ENCODE results near the gene RNF208. TPM values are rescaled to one million over a fixed set of nuclear protein-coding genes. Genes with fewer than 3 reads are reported as not detected.

RNF208 gene
- total RNA-seq, 1 donor from 2014 or later, result 3.3 TPM

DNA sequence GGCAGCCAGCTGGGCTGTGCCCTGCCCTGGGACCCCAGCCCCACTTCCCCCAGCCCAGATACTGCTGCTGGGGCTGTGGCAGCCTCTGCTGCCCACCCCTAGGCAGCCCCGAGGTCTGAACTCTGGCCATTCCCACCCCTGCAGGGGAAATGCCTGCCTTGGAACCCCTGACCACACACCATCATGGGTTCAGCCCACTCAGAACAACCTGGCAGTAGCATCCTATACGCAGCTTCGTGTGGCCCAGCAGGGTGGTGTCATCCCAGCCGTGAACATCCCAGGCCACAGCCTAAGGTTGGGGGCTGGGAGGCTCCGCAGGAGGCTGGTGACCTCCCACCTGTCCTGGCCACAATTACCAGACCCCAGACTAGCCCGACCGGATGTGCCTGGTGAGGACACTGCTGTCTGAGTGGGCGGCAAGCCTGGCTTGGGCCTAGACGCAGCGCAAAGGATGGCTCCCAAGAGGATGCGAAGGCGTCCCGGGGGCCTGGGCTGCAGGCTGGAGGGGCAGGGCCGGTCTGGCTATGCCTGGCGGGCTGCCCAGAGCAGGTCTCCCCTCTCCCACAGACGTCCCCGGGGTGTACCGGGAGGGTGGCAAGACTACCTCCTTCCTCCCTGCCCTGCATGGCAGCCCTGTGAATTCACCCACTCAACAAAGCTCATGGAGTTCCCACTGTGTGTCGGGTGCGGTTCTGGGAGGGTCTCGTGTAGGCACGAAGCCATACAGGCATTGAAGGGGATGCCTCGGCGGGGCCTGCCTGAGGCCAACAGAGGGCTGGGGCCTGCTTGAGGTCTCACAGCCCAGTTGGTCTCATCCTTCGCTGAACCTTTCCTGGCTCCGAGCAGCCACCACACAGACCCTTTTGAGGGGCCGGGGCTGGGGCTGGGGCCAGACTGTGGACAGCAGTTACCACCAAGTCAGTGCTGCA, 7.2 kb upstream of the RNF208 start:
- intact Hi-C loops (cut with micrococcal nuclease), result loop anchor here (10.0 kb wide), 1 partner anchor 424 kb away; the partner anchor contains the start of gene RABL6

GRCh38 chr9:137228506-137228967, 6.5 kb upstream of the RNF208 start:
- intact Hi-C loops (cut with micrococcal nuclease), result loop anchor here (10.0 kb wide), 1 partner anchor 424 kb away; the partner anchor contains the start of gene RABL6

GRCh38 chr9:137227853-137228505, 5.9 kb upstream of the RNF208 start:
- intact Hi-C loops (cut with micrococcal nuclease), result loop anchor here (10.0 kb wide), 1 partner anchor 423 kb away; the partner anchor contains the start of gene RABL6

DNA sequence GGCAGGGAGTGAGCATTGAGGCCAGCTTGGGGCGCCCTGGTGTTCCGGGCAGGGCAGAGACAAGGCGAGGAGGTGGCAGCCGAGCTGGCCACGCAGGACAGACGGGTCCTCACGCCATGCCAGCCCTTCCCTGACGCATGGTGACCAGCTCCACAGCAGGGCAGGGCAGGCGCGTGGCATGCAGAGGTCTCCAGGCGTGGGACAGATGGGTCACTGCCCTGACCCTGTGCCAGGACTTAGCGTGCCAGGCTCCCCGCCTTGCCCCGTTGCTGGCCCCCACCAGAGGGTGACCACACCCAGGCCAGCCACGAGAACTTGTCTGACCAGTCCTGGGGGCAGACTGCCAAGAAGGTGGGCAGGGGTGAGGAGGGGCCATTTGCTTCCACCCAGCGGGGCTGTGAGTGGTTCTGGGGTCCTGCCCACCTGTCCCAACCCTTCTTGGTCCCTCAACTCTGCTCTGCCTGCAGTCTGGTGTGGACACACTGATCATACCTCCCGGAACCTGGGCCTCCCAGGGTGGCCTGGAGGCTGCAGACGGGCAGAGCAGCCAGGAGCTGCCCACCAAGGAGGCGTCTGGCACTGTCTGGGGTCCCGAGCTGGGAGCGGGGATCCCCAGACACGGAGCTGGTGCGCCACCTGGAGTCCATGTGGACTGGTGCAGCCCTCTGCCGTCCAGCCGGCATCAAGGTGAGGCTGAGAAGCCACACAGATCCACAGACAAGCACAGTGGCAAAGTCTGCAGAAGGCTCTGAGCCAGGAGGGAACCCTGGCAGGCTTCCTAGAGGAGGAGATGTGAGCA, 5.2 kb upstream of the RNF208 start, which contains the start of gene RNF224:
TSS of gene RNF224 (plus strand) at position 449 of the 799 bp plus-strand sequence. CDS start 834 bp downstream, outside the sequence.
- intact Hi-C loops (cut with micrococcal nuclease), result loop anchor here (10.0 kb wide), 1 partner anchor 422 kb away; the partner anchor contains the start of gene RABL6

- intact Hi-C loops (cut with micrococcal nuclease), result loop anchor here (10.0 kb wide), 1 partner anchor 422 kb away; the partner anchor contains the start of gene RABL6
These were observed 4.5 kb upstream of the RNF208 start for GRCh38 chr9:137226338-137227053.

- intact Hi-C loops (cut with micrococcal nuclease), result loop anchor here (10.0 kb wide), 1 partner anchor 421 kb away; the partner anchor contains the start of gene RABL6
These were observed 3.8 kb upstream of the RNF208 start for GRCh38 chr9:137225699-137226331.

GRCh38 chr9:137224830-137225694, 3.0 kb upstream of the RNF208 start, which contains the start of gene CYSRT1:
Gene CYSRT1, plus strand, starts transcription at chr9:137225174. Its CDS starts 448 bp downstream, at chr9:137225622.
- intact Hi-C loops (cut with micrococcal nuclease), result loop anchor here (10.0 kb wide), 1 partner anchor 420 kb away; the partner anchor contains the start of gene RABL6

DNA sequence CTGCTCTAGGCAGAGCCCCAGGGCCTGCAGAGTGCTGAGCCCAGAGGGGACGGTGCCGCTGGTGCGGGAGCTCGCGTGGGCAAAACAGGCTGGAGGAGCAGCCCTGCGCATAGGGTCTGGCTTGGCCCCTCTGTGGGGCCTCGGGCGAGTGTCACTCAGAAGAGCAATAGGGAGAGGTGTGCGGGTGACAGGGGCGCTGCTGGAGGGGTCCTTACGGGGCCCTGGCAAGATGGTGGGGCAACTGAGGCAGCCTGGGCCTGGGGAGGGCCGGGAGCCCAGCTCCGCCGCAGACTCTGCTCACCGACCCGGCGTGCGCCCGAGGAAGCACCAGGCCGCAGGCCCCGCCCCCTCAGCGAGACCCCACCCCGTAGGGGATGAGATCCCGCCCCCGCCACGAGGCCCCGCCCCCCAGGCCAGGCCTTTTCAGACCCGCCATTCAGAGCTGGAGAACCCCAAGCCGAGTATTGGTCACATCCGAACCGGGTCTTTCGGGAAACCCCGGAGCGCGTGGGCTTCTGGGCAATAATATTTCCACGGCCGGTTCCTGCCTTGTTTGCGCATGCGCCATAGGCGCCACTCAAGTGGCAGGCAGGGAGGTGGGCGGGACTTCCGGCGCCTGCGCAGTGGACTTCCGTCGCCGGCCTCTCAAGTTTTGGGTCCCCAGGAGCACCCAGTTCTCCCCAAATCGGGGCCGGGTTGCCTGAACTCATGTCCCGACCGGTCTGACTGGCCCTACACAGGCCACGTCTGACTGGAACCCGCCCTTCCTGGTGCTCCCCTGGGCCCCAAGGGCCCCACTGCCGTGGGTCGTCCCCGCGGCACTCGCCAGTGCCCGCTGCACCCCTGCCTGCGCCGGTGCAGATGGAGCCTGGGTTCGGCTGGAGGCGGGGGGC, 1.3 kb upstream of the RNF208 start:
- intact Hi-C loops (cut with micrococcal nuclease), result loop anchor here (1.0 to 10.0 kb wide), 8 partner anchors 18 to 419 kb away; partner anchors contain the start of genes ANAPC2, DPP7, NDOR1 and NELFB

GRCh38 chr9:137221506-137222111, 431 bp downstream of the RNF208 start:
- intact Hi-C loops (cut with micrococcal nuclease), result loop anchor here (2.0 to 10.0 kb wide), 3 partner anchors 33 to 417 kb away; partner anchors contain the start of genes NELFB and RABL6

- intact Hi-C loops (cut with micrococcal nuclease), result loop anchor here (10.0 kb wide), 1 partner anchor 416 kb away; the partner anchor contains the start of gene RABL6
These were observed 940 bp downstream of the RNF208 start for GRCh38 chr9:137221095-137221505.

DNA sequence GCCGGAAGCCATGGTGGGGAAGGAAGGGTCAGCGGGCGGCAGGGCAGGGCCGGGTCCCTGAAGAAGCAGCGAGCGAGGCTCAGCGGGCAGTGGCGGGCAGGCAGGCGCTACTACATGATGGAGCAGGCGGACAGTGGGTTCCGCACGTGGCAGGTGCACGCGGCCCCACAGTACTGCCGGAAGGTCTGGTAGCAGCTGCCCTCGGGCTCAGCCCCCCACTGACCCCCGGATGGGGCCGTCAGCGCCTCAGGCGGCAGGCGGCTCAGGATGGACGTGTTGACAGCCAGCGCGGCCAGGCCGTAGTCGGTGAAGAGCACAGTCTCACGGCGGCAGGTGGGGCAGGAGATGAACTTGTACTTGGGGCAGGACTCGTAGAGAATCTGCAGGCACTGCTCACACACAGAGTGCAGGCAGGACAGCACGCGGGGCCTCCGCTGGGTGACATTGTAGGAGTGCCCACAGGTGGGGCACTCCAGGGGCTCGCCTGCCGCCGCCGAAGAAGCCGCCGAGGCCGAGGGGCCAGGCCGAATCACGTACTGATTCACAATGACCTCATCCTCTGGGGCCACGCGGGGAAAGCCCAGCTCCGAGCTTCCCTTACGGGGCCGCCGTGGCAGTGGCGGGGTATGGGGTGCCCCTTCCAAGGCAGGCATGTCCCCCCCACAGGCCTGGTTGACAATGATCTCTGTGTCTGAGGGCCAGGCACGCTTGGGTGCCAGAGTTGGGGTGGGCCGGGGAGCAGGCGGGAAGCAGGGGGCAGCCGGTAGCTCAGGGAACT, 1.5 kb downstream of the RNF208 start:
- intact Hi-C loops (cut with micrococcal nuclease), result loop anchor here (10.0 kb wide), 1 partner anchor 416 kb away; the partner anchor contains the start of gene RABL6

- intact Hi-C loops (cut with micrococcal nuclease), result loop anchor here (10.0 kb wide), 1 partner anchor 415 kb away; the partner anchor contains the start of gene RABL6
These were observed 2.2 kb downstream of the RNF208 start for GRCh38 chr9:137219757-137220316.

DNA sequence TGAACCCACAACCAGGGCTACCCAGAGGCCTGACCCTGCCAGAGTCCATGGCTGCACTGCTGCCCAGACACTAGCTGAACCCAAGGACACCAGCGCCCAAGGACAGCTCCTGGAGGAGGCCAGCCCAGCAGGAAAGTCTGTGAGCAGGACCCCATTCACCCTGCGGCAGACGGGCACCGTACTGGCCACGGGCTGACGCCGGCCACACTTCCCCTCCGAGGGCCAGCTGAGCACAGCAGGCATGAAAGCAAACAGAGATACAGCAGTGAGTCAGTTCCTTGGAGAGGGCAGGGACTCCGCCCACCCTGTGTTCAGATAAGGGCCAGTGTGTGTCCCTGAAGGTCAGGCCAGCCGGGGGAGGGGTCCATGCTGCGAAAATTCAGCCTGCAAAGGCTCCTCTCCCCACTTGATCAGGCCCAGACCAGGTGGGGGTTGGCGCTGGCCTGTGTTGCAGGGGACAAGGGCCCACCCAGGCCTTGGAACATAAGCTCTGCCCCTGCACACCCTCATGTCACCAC, 3.2 kb downstream of the RNF208 start:
- intact Hi-C loops (cut with micrococcal nuclease), result no loop called here

DNA sequence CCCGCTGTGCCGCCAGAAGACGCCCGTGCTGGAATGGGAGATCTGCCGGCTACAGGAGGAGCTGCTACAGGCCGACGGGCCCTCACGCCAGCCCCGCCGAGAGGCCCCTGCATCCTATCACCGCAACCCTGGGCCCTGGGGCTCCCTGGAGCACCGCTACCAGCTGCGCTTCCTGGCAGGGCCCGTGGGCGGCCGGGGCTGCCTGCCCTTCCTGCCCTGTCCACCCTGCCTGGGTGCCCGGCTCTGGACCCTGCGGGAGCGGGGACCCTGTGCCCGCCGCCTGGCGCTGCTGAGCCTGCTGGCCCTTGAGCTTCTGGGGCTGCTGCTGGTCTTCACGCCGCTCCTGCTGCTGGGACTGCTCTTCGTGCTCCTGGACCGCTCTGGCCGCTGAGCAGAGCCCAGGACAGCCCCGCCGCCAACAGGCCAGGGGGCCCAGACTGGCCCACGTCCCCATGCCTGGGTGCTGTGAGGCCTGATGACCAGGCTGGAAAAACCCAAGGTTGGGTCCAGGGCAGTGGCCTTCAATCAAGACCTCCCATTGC, 3.8 kb downstream of the RNF208 start:
- intact Hi-C loops (cut with micrococcal nuclease), result no loop called here

Measured in T-helper 2 cell treated with Interferon-gamma antibody and Interleukin-4, amounts not matched to agents 100 ng/mL and 5 ng/mL, for 36 hours (primary cell).